ENCODE measurements around the gene L3HYPDH. TPM values are rescaled to one million over a fixed set of nuclear protein-coding genes. Genes with fewer than 3 reads are reported as not detected.

L3HYPDH gene
- total RNA-seq (2013) = 14.9 TPM
- polyA plus RNA-seq (10 to 100 TPM in 1 of 3 donors, 1 to 10 TPM in 2; 3.9 to 30.7 (median 5.3) TPM), polyA minus RNA-seq (10.5 and 20.0 TPM in 2 replicates), total RNA-seq (1.0 to 8.4 (median 5.0) reads per million in 11 experiments)

DNA sequence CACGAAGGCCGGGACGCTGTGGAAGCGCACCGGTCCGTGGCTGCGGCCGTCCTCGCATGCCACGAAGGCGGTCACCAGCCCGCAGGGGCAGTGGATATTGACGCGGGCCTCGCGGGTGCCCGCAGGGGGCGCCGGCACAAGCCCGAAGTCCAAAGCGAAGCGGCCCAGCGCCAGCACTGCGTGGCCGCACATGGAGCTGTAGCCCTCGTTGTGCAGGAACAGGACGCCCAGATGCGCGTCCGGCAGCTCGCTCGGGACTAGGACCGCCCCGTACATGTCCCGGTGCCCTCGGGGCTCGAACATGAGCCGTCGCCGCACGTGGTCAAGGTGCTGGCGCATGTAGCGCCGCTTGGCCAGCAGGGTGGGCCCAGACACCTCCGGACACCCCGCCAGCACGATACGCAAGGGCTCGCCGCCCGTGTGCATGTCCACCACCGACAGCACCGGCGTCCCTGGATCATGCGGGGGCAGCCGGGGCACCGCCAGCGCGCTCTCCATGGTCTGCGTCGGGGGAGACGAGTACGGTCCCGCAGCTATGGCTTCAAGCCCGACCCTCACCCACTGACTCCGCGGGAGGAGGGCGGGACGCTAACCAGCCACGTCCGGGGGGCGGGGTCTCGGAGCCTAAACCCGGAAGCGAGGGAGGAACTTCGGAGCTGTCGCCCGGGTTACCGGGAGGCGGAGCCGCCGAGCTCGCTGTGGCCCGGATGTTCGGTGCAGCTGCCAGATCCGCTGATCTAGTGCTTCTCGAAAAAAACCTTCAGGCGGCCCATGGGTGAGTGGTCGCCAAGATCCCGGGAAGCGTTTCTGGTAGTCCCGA lies at the start of gene L3HYPDH, which contains the start of gene JKAMP:
Gene L3HYPDH, minus strand, starts transcription at position 590 of the 820 bp plus-strand sequence. Its CDS starts 92 bp downstream, at position 498.
Gene JKAMP, plus strand, starts transcription at position 699 of the 820 bp plus-strand sequence. Its CDS starts 73 bp downstream, at position 772.
- H3K4me1 Mint-ChIP-seq = peaks cover 57% of the 10 kb centered on the region
- H3K36me3 Mint-ChIP-seq = peaks cover 13 to 18% of the 10 kb centered on the region in 2 donors
- Histone ChIP-seq H3K27ac (ENCODE audit: low read depth in 1 of 2, low read length in 2 of 2) (peak within 1 kb of the TSS; percentile 72 to 91), H3K4me3 (replicated peaks in 1 of 3; ENCODE audit: low read depth in 2 of 3, low read length in 3 of 3) (peak within 1 kb of the TSS; percentile 80 to 95 (median 83)), H3K27me3 (ENCODE audit: control insufficient read depth in 2 of 2, insufficient read depth in 2 of 2, low read length in 2 of 2) (no peaks in the 10 kb centered on the region), H3K36me3 (replicated peaks in 1 of 2; ENCODE audit: control insufficient read depth in 1 of 2, insufficient read depth in 2 of 2, low read length in 2 of 2) (peaks cover 8 to 18% of the 10 kb centered on the region in 2 donors), H4K20me1 (ENCODE audit: insufficient read depth, low read length) (peaks cover 40% of the 10 kb centered on the region), H3K4me2 (replicated peaks; ENCODE audit: extremely low read depth, low read length, poor library complexity, severe bottlenecking) (peak within 1 kb of the TSS; percentile 91), H3K9ac (ENCODE audit: insufficient read depth, low read length, poor library complexity, severe bottlenecking) (peak within 1 kb of the TSS; percentile 81), H3K79me2 (ENCODE audit: insufficient read depth, low read length) (peaks cover 49% of the 10 kb centered on the region), H3K4me1 (ENCODE audit: control insufficient read depth in 1 of 2, insufficient read depth in 2 of 2, low read length in 2 of 2) (peaks cover 36 to 37% of the 10 kb centered on the region in 2 donors), H2AFZ (ENCODE audit: insufficient read depth, low read depth, low read length, poor library complexity, severe bottlenecking) (peak within 1 kb of the TSS; percentile 97), H3K9me3 (replicated peaks in 1 of 2; ENCODE audit: control insufficient read depth in 1 of 2, insufficient read depth in 1 of 2, low read length in 2 of 2) (no peaks in the 10 kb centered on the region)
- peak within 1 kb of the TSS; percentile 84 to 98 (median 95) for H3K27ac Mint-ChIP-seq
- peak within 1 kb of the TSS; percentile 95 to 98 for H3K4me3 Mint-ChIP-seq
- peak; percentile 91 to 95 (median 92) for DNase-seq
- TF ChIP-seq, protein P1, sequence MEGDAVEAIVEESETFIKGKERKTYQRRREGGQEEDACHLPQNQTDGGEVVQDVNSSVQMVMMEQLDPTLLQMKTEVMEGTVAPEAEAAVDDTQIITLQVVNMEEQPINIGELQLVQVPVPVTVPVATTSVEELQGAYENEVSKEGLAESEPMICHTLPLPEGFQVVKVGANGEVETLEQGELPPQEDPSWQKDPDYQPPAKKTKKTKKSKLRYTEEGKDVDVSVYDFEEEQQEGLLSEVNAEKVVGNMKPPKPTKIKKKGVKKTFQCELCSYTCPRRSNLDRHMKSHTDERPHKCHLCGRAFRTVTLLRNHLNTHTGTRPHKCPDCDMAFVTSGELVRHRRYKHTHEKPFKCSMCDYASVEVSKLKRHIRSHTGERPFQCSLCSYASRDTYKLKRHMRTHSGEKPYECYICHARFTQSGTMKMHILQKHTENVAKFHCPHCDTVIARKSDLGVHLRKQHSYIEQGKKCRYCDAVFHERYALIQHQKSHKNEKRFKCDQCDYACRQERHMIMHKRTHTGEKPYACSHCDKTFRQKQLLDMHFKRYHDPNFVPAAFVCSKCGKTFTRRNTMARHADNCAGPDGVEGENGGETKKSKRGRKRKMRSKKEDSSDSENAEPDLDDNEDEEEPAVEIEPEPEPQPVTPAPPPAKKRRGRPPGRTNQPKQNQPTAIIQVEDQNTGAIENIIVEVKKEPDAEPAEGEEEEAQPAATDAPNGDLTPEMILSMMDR (IDR thresholded peaks at IDR 0.05) = peak; percentile 87
- WGBS (ENCODE audit: insufficient coverage) = under 1% methylated on average over 92 of the region's 92 CpGs
- H3K27me3 Mint-ChIP-seq (ENCODE audit: low read depth in 3 of 3) = no peaks in the 10 kb centered on the region
- no peaks in the 10 kb centered on the region for H3K9me3 Mint-ChIP-seq
- intact Hi-C loops (cut with micrococcal nuclease) = loop anchor here (5.0 to 10.0 kb wide), 4 partner anchors 91 to 761 kb away; partner anchors contain the start of genes CCDC175 (in 2 of the 2), DAAM1 (in 1 of the 2) and PPM1A (in 1 of the 2)

DNA sequence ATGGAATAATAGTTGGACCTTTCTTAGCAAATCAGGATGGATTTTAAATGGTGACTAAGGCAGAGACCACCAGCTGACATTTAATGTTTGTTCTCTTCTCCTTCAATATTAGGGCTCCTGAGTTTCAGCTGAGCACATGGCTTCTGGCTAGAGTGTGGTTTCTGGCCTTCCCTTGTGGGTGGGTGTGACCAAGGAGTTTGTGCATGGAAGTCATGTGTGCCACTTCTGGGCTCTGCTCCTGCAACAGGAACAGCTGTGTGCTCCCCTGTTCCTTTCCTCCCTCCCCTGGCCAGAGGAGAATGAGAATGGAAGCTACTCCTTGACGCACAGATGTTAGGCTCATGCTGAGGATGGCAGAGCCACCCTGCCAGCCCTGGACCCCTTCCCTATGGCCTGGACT lies 48.2 kb upstream of the L3HYPDH start:
- no peak overlapping the region for H3K4me3 Mint-ChIP-seq
- no peaks in the 10 kb centered on the region for H3K9me3 ChIP-seq (replicated peaks in 1 of 2; ENCODE audit: control insufficient read depth in 1 of 2, insufficient read depth in 1 of 2, low read length in 2 of 2)

More for the DNA sequence above, 48.2 kb upstream of the L3HYPDH start:
- Histone ChIP-seq H3K9ac (ENCODE audit: insufficient read depth, low read length, poor library complexity, severe bottlenecking) (no peak overlapping the region), H3K27ac (ENCODE audit: low read depth in 1 of 2, low read length in 2 of 2) (no peak overlapping the region), H3K36me3 (replicated peaks in 1 of 2; ENCODE audit: control insufficient read depth in 1 of 2, insufficient read depth in 2 of 2, low read length in 2 of 2) (no peaks in the 10 kb centered on the region), H3K4me3 (replicated peaks in 1 of 3; ENCODE audit: low read depth in 2 of 3, low read length in 3 of 3) (no peak overlapping the region), H3K4me1 (ENCODE audit: control insufficient read depth in 1 of 2, insufficient read depth in 2 of 2, low read length in 2 of 2) (no peaks in the 10 kb centered on the region), H3K79me2 (ENCODE audit: insufficient read depth, low read length) (no peaks in the 10 kb centered on the region), H3K4me2 (replicated peaks; ENCODE audit: extremely low read depth, low read length, poor library complexity, severe bottlenecking) (no peak overlapping the region), H4K20me1 (ENCODE audit: insufficient read depth, low read length) (no peaks in the 10 kb centered on the region), H2AFZ (ENCODE audit: insufficient read depth, low read depth, low read length, poor library complexity, severe bottlenecking) (no peak overlapping the region), H3K27me3 (ENCODE audit: control insufficient read depth in 2 of 2, insufficient read depth in 2 of 2, low read length in 2 of 2) (no peaks in the 10 kb centered on the region)
- H3K4me1 Mint-ChIP-seq = no peaks in the 10 kb centered on the region
- no peak for DNase-seq
- intact Hi-C loops (cut with micrococcal nuclease) = no loop called here
- H3K9me3 Mint-ChIP-seq = peaks cover 0 to 9% (median 3%) of the 10 kb centered on the region in 7 donors
- H3K27ac Mint-ChIP-seq = no peak overlapping the region
- WGBS (ENCODE audit: insufficient coverage) = no CpG with 5 or more reads among the region's 1 CpG
- H3K27me3 Mint-ChIP-seq (ENCODE audit: low read depth in 3 of 3) = peaks cover 0 to 1% (median 1%) of the 10 kb centered on the region in 3 donors
- TF ChIP-seq, protein P1 (IDR thresholded peaks at IDR 0.05) = no peak
- H3K36me3 Mint-ChIP-seq = no peaks in the 10 kb centered on the region

All from CD14-positive monocyte (primary cell).